Measurements from ENCODE around the gene TTYH2. TPM values are rescaled to one million over a fixed set of nuclear protein-coding genes. Genes with fewer than 3 reads are reported as not detected.
A peak's percentile ranks its signal among the peaks of the same experiment; 100 is the strongest.

Gene TTYH2
- total and polyA plus RNA-seq, 9 donors, result 9.8 to 43.1 (median 18.9) TPM

- TF ChIP-seq POLR2A (IDR thresholded peaks at IDR 0.05), result no peak
- no peak overlapping the region for H3K4me3 ChIP-seq
- peaks cover 15% of the 10 kb centered on the region for H3K4me1 ChIP-seq (ENCODE audit: insufficient read depth)
- WGBS, 3 donors, result 55 to 57% (median 56%) methylated on average over 9 to 10 of the region's 10 CpGs
- intact Hi-C loops (cut with DNase I), result no loop called here
- no peaks in the 10 kb centered on the region for H3K36me3 ChIP-seq
- no peaks in the 10 kb centered on the region for H3K9me3 ChIP-seq
- DNase-seq, result no peak
- no peaks in the 10 kb centered on the region for H3K27me3 ChIP-seq
- no peak overlapping the region for H3K27ac ChIP-seq
These were observed 59.4 kb downstream of the TTYH2 start for GRCh38 chr17:74272731-74273201.

GRCh38 chr17:74274060-74274708 lies 60.8 kb downstream of the TTYH2 start, which contains the start of gene DNAI2:
Gene DNAI2, plus strand, starts transcription at chr17:74274234. Its CDS starts 7,584 bp downstream, at chr17:74281818.
- intact Hi-C loops (cut with DNase I), result no loop called here
- Histone ChIP-seq H3K4me3 (no peak within 1 kb of the TSS), H3K27ac (no peak within 1 kb of the TSS), H3K4me1 (ENCODE audit: insufficient read depth) (peaks cover 15% of the 10 kb centered on the region), H3K27me3 (no peaks in the 10 kb centered on the region), H3K9me3 (no peaks in the 10 kb centered on the region), H3K36me3 (no peaks in the 10 kb centered on the region)
- TF ChIP-seq POLR2A (IDR thresholded peaks at IDR 0.05), result no peak
- TF ChIP-seq EP300 (IDR thresholded peaks at IDR 0.05), result no peak
- TF ChIP-seq CTCF (IDR thresholded peaks at IDR 0.05), result no peak
- 11 to 18% (median 17%) methylated on average over 30 to 33 of the region's 33 CpGs for WGBS, 3 donors
- peak in 3 of 5 donors; percentile 31 to 57 (median 47) for DNase-seq

- 40 to 50% (median 43%) methylated on average over 14 of the region's 14 CpGs for WGBS, 3 donors
- intact Hi-C loops (cut with DNase I), result loop anchor here in 1 of 4 donors (5.0 kb wide), 1 partner anchor 63 kb away; the partner anchor contains the start of gene TTYH2
These were observed 61.5 kb downstream of the TTYH2 start for GRCh38 chr17:74274709-74275340.

GRCh38 chr17:74276051-74276476 lies 62.7 kb downstream of the TTYH2 start:
- H3K27ac ChIP-seq, result peak overlapping the region in 1 of 2 donors; percentile 44
- no peaks in the 10 kb centered on the region for H3K9me3 ChIP-seq
- intact Hi-C loops (cut with DNase I), result loop anchor here in 2 of 4 donors (2.0 to 5.0 kb wide), 2 partner anchors 61 to 64 kb away; partner anchors contain the start of gene TTYH2 (in 1 of the 2)
- 4 to 8% (median 6%) methylated on average over 12 of the region's 12 CpGs for WGBS, 3 donors
- no peaks in the 10 kb centered on the region for H3K27me3 ChIP-seq
- peak; percentile 69 to 78 (median 74) for DNase-seq
- no peak overlapping the region for H3K4me3 ChIP-seq
- H3K4me1 ChIP-seq (ENCODE audit: insufficient read depth), result peaks cover 13% of the 10 kb centered on the region
- TF ChIP-seq EP300 (IDR thresholded peaks at IDR 0.05), result no peak
- no peak for TF ChIP-seq CTCF (IDR thresholded peaks at IDR 0.05)
- no peak for TF ChIP-seq POLR2A (IDR thresholded peaks at IDR 0.05)
- no peaks in the 10 kb centered on the region for H3K36me3 ChIP-seq

More at GRCh38 chr17:74274709-74275340, 61.5 kb downstream of the TTYH2 start:
- Histone ChIP-seq H3K36me3 (no peaks in the 10 kb centered on the region), H3K27me3 (no peaks in the 10 kb centered on the region), H3K27ac (no peak overlapping the region), H3K4me1 (ENCODE audit: insufficient read depth) (peaks cover 15% of the 10 kb centered on the region), H3K4me3 (no peak overlapping the region), H3K9me3 (no peaks in the 10 kb centered on the region)
- DNase-seq, result no peak
- TF ChIP-seq EP300 (IDR thresholded peaks at IDR 0.05) (no peak), CTCF (IDR thresholded peaks at IDR 0.05) (no peak), POLR2A (IDR thresholded peaks at IDR 0.05) (no peak)
